Fibroblast of lung (primary cell): ENCODE results near the gene HAS3. TPM values are rescaled to one million over a fixed set of nuclear protein-coding genes. Genes with fewer than 3 reads are reported as not detected.
A peak's percentile ranks its signal among the peaks of the same experiment; 100 is the strongest.

Experiments
- DNase-seq, 2 donors: peaks; one replicate each; pipeline versions ENCODE4 v3.0.0 to v3.0.0-alpha.2; 2010; ENCODE audit warnings: low read depth in 2 of 2
- H2AFZ ChIP-seq: 2 replicates; pipeline ENCODE4 v1.5.1; 2012; ENCODE audit warnings: low read length, control low read depth, inconsistent platforms
- H3K27ac ChIP-seq: 2 replicates; pipeline ENCODE4 v1.5.1; 2011; ENCODE audit warnings: low read length, control low read depth; ENCODE audit not compliant: insufficient read depth
- H3K27me3 ChIP-seq: 2 replicates; pipeline ENCODE4 v1.5.1; 2011; ENCODE audit warnings: mild to moderate bottlenecking, low read length; ENCODE audit not compliant: control insufficient read depth, insufficient read depth
- H3K36me3 ChIP-seq: 2 replicates; pipeline ENCODE4 v1.5.1; 2011; ENCODE audit warnings: low read length; ENCODE audit not compliant: control insufficient read depth, insufficient read depth
- H3K4me1 ChIP-seq: 2 replicates; pipeline ENCODE4 v1.5.1; 2011; ENCODE audit warnings: low read length; ENCODE audit not compliant: control insufficient read depth, insufficient read depth; ENCODE audit errors: extremely low read depth
- H3K4me2 ChIP-seq: 2 replicates; pipeline ENCODE4 v1.5.1; 2011; ENCODE audit warnings: low read length, control low read depth; ENCODE audit not compliant: insufficient read depth; ENCODE audit errors: extremely low read depth
- H3K4me3 ChIP-seq, 4 experiments: fragments of 200-600 bp in 1 of 4; sonication (generic) in 1 of 4; replicated peaks in 1 of 4; 2 replicates each; pipeline ENCODE4 v1.5.1; 2011 to 2016; ENCODE audit warnings: low read length in 4 of 4, low read depth in 3 of 4, mild to moderate bottlenecking in 3 of 4, control low read depth in 2 of 4, inconsistent platforms in 1 of 4, mixed read lengths in 1 of 4; ENCODE audit not compliant: insufficient read depth in 1 of 4; ENCODE audit errors: control extremely low read depth in 1 of 4
- H3K79me2 ChIP-seq: 2 replicates; pipeline ENCODE4 v1.5.1; 2012; ENCODE audit warnings: mild to moderate bottlenecking, low read length, inconsistent platforms; ENCODE audit not compliant: control insufficient read depth, insufficient read depth
- H3K9ac ChIP-seq: 2 replicates; pipeline ENCODE4 v1.5.1; 2011; ENCODE audit warnings: mild to moderate bottlenecking, low read length, control low read depth; ENCODE audit not compliant: insufficient read depth
- H3K9me3 ChIP-seq: 2 replicates; pipeline ENCODE4 v1.5.1; 2012; ENCODE audit warnings: low read depth, low read length; ENCODE audit not compliant: control insufficient read depth, insufficient read depth
- H4K20me1 ChIP-seq: 2 replicates; pipeline ENCODE4 v1.5.1; 2011; ENCODE audit warnings: low read length; ENCODE audit not compliant: control insufficient read depth, insufficient read depth; ENCODE audit errors: extremely low read depth
- CTCF ChIP-seq, 2 donors: IDR thresholded peaks in 1 of 2; conservative IDR thresholded peaks in 1 of 2; 1 replicate in 1 of 2; 2 replicates in 1 of 2; pipeline ENCODE4 v1.5.1; 2011 to 2012; ENCODE audit warnings: low read length in 2 of 2, control low read depth in 1 of 2, inconsistent platforms in 1 of 2, low read depth in 1 of 2, mild to moderate bottlenecking in 1 of 2
- EZH2 ChIP-seq: IDR thresholded peaks from 2 replicates; pipeline ENCODE4 v1.5.1; 2012; ENCODE audit warnings: low read length, control low read depth, mild to moderate bottlenecking; ENCODE audit errors: missing control alignments
- polyA plus RNA-seq, 2 donors: library from polyadenylated mRNA; depleted of rRNA in 1 of 2; stranded (reverse) in 1 of 2; unstranded in 1 of 2; fragments of >200 nt; gene quantifications; 2 replicates each; pipeline ENCODE4 v1.2.1, GENCODE V29; 2011 to 2012; ENCODE audit warnings: missing spikeins in 1 of 2
- total RNA-seq: library from RNA; depleted of rRNA; stranded (reverse); fragments of >200 nt; gene quantifications from 2 replicates; pipeline ENCODE4 v1.2.1, GENCODE V29; 2014

HAS3 gene
- total and polyA plus RNA-seq, 2 donors (not counting 1 experiment from before 2014, with no cell fraction given) = 0.27 to 0.33 TPM

DNA sequence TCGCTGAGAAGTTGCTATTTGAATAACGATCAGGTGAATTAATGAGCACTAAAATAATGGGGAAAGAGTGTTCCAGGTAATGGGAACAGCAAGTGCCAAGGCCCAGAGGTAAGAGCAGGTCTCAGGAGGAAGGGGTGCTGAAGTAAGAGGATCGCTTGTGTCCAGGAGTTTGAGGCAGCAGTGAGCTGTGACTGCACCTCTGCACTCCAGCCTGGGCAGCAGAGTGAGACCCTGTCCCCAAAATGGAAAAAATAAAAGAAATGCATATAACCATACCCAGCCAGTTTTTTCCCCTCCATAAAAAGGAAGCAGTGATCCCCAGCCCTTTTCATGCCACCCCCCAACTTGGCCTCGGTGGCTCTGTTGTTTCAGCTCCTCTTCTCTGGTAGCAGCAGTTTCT lies 16.8 kb upstream of the HAS3 start:
- no peaks in the 10 kb centered on the region for H4K20me1 ChIP-seq
- no peak for DNase-seq
- H3K4me1 ChIP-seq = no peaks in the 10 kb centered on the region
- H3K27ac ChIP-seq = no peak overlapping the region
- H3K4me3 ChIP-seq = no peak overlapping the region
- no peaks in the 10 kb centered on the region for H3K79me2 ChIP-seq
- no peaks in the 10 kb centered on the region for H3K9me3 ChIP-seq
- no peak overlapping the region for H2AFZ ChIP-seq
- no peaks in the 10 kb centered on the region for H3K27me3 ChIP-seq
- no peak overlapping the region for H3K9ac ChIP-seq
- H3K4me2 ChIP-seq = no peak overlapping the region
- TF ChIP-seq EZH2 (no peak), CTCF (conservative IDR thresholded peaks at IDR 0.05 in 1 of 2, IDR thresholded peaks at IDR 0.05 in 1 of 2; ENCODE audit: low read depth in 1 of 2, low read length in 2 of 2) (no peak)
- no peaks in the 10 kb centered on the region for H3K36me3 ChIP-seq

GRCh38 chr16:69089091-69089910 lies 16.2 kb upstream of the HAS3 start:
- H3K4me1 ChIP-seq = no peaks in the 10 kb centered on the region
- H3K27ac ChIP-seq = no peak overlapping the region
- no peaks in the 10 kb centered on the region for H3K79me2 ChIP-seq
- H3K4me3 ChIP-seq = no peak overlapping the region
- H2AFZ ChIP-seq = no peak overlapping the region
- TF ChIP-seq EZH2 = no peak
- TF ChIP-seq CTCF (conservative IDR thresholded peaks at IDR 0.05 in 1 of 2, IDR thresholded peaks at IDR 0.05 in 1 of 2; ENCODE audit: low read depth in 1 of 2, low read length in 2 of 2) = no peak
- no peaks in the 10 kb centered on the region for H4K20me1 ChIP-seq
- H3K4me2 ChIP-seq = peak overlapping the region; percentile 3
- H3K36me3 ChIP-seq = no peaks in the 10 kb centered on the region
- peak in 1 of 2 donors; percentile 53 for DNase-seq
- no peaks in the 10 kb centered on the region for H3K27me3 ChIP-seq
- H3K9ac ChIP-seq = no peak overlapping the region
- H3K9me3 ChIP-seq = no peaks in the 10 kb centered on the region

GRCh38 chr16:69093974-69094373 lies 11.5 kb upstream of the HAS3 start:
- Histone ChIP-seq H3K4me1 (no peaks in the 10 kb centered on the region), H3K79me2 (no peaks in the 10 kb centered on the region), H4K20me1 (no peaks in the 10 kb centered on the region), H3K4me3 (no peak overlapping the region), H2AFZ (no peak overlapping the region), H3K27me3 (no peaks in the 10 kb centered on the region), H3K36me3 (no peaks in the 10 kb centered on the region), H3K27ac (no peak overlapping the region), H3K9me3 (no peaks in the 10 kb centered on the region), H3K4me2 (no peak overlapping the region), H3K9ac (no peak overlapping the region)
- no peak for DNase-seq
- TF ChIP-seq CTCF (conservative IDR thresholded peaks at IDR 0.05 in 1 of 2, IDR thresholded peaks at IDR 0.05 in 1 of 2; ENCODE audit: low read depth in 1 of 2, low read length in 2 of 2) = no peak
- TF ChIP-seq EZH2 = no peak
